ENCODE data around the gene SPEM2.
A peak's percentile ranks its signal among the peaks of the same experiment; 100 is the strongest.

SPEM2 gene

GRCh38 chr17:7423679-7424078 is 1.7 kb upstream of the SPEM2 start:
- DNase-seq: no peak

DNA sequence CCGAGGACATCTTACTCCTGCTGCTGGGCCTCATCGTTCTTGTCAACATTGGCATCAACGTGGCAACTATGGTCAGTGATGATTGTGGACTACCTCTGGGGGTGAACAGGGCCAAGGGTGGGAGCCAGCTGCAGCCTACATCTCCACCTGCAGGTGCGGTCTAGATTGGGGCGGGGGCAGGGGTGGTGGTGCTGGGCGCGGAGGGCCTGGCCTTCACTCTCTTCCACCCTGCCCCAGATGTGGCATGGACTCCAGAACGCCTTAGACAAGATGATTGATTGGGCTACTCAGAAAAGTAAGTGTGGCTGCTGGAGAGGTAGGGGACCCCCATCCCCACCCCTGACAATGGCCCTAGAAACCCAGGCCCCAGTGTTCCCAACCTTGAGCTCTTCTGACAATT is 340 bp downstream of the SPEM2 start:
- no peak for DNase-seq

GRCh38 chr17:7426203-7426863 is 917 bp downstream of the SPEM2 start:
- DNase-seq: no peak

DNA sequence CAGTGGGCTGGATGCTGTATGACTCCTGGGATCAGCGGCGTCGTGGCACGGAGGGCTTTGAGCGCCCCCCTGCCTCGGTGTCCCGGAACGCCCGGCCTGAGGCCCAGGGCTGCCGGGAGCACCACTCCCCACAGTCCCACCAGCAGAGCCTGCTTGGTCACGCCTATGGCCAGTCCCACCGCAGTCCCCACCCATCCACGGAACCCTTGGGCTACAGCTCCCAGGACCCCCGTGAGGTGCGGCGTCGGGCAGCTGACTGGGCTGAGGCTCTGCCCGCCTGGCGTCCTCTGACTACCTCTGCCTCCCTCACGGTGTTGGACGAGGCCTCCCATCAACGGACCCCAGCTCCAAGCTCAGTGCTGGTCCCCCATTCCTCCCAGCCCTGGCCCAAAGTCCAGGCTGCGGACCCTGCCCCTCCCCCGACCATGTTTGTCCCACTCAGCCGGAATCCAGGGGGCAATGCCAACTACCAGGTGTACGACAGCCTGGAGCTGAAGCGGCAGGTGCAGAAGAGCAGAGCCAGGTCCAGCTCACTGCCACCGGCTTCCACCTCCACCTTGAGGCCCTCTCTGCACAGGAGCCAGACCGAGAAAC is 1.6 kb downstream of the SPEM2 start:
- DNase-seq: no peak

GRCh38 chr17:7427549-7427948 is 2.1 kb downstream of the SPEM2 start:
- DNase-seq: no peak

DNA sequence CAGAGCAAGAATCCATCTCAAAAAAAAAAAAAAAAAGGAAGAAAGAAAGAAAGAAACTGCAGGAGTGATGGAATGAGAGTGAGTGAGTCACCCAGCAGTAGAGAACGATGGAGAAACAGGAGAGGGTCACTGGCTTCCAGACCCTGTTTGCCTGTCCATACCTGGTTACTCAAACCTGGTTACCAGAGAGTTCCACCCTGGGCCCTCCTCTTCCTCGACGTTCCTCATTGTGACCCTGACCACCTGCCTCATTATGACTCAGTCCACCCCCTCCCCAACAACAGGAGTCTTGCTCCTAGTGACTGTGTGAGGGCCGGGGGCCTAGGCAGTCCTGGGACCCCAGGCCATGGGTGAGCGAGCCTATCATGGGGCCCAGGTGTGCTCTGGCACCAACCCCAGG is 3.1 kb downstream of the SPEM2 start, which contains the start of gene SPEM3:
SPEM3 (plus strand) TSS at position 301 of the 400 bp plus-strand sequence; CDS start at position 347, 46 bp downstream.
- DNase-seq: no peak

DNA sequence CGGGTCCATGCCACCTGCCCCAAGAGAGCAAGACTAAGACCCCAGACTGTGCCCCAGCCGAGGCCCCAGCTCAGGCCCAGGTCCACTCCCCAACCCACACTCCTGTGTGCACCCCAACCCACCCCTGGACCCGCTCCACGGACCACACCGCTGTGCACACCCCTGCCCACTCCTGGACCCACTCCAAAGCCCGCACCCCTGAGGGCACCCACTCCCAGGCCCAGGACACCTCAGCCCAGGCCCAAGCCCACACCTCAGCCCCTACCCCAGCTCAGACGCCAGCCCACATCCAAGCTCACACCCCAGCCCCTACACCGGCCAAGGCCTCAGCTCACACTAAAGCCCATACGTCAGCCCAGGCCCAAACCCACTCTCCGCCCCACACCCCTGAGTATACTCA is 4.3 kb downstream of the SPEM2 start:
- DNase-seq: no peak

DNA sequence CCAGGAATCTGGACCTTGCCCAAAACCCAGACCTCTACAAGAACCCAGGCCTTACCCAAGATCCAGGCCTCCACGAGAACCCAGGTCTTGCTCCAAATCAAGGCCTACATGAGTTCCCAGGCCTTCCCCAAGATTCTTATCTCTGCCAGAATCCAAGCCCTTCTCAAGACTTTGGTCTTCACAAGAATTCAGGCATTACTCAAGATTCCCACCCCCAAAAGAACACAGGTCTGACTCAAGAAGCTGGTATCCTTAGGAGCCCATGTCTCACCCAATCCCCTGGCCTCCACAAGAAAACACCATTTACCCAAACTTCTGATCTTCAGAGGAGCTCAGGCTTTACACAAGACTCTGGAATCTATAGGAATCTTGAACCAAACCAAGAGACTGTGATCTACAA is 5.8 kb downstream of the SPEM2 start:
- no peak for DNase-seq

DNA sequence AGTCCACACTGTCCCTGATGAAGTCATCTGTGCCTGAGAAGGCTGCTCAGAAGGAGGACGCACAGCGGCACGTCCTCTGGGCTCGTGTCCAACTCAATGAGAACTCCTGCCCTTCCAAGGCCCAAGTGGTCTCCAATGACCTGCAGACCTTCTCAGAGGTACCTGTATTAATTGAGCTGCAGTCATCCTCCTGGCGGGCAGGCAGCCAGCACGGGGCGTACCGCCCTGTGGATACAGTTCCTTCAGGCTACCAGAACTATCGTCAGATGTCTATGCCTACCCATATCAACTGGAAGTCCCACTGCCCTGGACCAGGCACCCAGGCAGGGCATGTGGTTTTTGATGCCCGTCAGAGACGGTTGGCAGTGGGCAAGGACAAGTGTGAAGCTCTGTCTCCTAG is 6.9 kb downstream of the SPEM2 start:
- no peak for DNase-seq

DNA sequence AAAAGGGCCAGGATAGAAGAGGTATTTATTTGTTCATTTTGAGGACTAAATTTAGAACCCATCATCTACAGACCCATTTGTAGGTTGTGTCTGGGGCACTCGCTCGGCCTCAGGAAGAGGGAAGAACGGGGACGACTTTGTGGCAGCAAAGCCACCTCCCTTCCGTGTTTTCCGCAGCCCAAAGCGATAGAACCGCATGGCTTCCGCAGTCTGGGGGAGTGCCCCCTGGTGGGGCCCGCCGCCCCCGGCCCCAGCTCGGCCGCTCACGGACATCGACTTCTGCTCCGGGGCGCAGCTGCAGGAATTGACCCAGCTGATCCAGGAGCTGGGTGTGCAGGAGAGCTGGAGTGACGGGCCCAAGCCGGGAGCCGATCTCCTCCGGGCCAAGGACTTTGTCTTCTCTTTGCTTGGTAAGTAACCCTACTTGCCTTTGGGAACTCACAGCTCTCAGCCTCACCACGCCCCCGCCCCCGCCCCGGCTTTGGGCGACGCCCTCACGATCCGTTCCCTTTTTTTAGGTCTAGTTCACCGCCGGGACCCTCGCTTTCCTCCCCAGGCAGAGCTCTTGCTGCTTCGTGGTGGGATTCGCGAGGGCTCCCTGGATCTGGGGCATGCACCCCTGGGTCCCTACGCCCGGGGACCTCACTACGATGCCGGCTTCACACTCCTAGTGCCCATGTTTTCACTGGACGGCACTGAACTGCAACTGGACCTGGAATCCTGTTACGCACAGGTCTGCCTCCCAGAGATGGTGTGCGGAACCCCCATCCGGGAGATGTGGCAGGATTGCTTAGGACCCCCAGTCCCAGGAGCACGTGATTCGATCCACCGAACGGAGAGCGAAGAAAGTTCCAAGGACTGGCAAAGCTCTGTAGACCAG is 10.5 kb downstream of the SPEM2 start:
- DNase-seq: no peak

- DNase-seq: peak; percentile 50
Measured at GRCh38 chr17:7436556-7437368, 11.3 kb downstream of the SPEM2 start.

GRCh38 chr17:7437369-7437863 is 12.0 kb downstream of the SPEM2 start:
- DNase-seq: no peak

- no peak for DNase-seq
Measured at GRCh38 chr17:7437950-7438614, 12.7 kb downstream of the SPEM2 start.

DNA sequence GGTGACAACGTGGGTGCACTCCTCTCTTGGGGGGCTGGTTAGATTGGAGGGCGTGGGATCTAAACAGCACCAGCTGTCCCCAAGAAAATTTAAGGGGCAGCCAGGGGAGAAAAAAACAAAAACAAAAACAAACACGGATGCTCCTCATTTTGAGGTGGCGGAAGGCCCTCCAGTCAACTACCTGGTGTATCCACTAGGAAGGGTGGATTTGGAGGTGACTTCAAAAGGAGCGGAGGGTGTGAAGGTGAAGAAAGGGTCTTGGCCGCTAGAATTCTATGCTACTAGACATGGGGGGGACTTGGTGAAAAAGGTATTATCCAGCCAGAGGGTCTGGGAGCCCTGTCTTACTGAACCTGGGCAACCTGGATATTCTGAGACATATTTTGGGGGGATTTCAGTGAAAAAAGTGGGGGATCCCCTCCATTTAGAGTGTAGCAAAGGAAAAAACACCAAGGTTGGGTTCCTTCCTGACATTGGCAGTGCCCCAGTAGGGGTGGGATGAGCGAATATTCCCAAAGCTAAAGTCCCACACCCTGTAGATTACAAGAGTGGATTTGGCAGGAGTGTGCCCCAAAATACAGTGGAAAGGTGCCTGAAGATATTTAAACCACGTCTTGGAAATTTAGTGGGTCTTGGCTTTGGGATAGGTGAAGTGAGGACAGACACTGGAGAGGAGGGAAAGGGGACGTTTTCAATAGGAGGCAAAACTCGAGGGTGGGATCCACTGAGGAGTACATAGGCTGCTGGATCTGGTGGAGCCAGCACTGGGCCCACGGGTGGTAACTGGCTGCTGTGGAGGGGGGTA is 13.4 kb downstream of the SPEM2 start:
- no peak for DNase-seq

DNA sequence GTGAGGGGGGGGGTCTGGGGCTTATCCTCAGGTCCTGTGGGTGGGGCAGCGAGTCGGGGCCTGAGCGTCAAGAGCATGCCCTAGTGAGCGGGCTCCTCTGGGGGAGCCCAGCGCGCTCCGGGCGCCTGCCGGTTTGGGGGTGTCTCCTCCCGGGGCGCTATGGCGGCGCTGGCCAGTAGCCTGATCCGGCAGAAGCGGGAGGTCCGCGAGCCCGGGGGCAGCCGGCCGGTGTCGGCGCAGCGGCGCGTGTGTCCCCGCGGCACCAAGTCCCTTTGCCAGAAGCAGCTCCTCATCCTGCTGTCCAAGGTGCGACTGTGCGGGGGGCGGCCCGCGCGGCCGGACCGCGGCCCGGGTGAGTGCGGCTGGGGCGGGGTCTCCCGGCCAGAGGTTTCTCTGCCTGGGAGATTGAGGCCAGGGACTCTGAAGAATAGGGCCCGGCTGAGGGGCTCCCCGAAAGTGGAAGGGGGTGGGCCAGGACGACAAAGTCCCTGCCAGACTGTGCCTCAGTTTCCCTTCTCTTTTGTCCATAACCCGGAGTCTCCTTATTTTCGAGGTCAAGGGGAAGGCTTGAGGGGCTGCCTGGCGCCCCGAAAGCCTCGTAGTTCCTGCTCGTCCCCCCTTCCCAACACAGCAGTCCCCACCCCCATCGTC is 14.2 kb downstream of the SPEM2 start, which contains the start of gene FGF11:
FGF11 (plus strand) TSS at position 51 of the 651 bp plus-strand sequence; CDS start at position 160, 109 bp downstream.
- DNase-seq: no peak

GRCh38 chr17:7440113-7440833 is 14.9 kb downstream of the SPEM2 start:
- no peak for DNase-seq

- peak; percentile 26 for DNase-seq
Measured at GRCh38 chr17:7440834-7441195, 15.4 kb downstream of the SPEM2 start.

DNA sequence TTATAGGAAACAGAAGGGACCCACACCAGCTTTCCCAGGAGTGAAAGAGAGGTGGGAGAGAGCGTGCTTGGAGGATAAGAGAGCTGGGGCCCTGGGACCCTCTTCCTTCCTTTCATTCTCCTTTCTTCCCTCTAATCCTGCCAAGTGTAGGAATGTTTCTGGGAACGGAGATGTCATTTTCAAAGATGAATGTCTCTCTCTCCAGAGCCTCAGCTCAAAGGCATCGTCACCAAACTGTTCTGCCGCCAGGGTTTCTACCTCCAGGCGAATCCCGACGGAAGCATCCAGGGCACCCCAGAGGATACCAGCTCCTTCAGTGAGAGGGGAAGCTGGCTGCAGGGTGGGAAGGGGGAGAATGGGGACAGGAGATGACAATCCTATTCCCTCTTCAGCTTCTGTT is 15.8 kb downstream of the SPEM2 start:
- DNase-seq: no peak

DNA sequence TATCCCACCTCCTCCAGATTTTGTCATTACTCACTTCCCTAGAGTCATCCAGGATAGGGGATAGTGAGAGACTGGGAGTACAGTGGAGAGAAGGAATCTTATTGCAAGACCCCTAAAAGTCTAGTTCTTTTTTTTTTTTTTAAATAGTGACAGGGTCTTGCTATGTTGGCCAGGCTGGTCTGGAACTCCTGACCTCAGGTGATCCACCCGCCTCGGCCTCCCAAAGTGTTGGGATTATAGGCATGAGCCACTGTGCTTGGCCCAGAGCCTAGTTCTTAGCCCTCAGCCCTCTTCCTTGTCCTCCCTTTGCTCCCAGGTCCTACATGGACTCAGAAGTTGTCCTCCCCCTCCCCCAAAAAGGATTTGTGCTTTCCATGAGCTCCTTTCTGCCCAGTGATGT is 16.7 kb downstream of the SPEM2 start:
- no peak for DNase-seq
